ENCODE data around the gene GDNF.

DNA sequence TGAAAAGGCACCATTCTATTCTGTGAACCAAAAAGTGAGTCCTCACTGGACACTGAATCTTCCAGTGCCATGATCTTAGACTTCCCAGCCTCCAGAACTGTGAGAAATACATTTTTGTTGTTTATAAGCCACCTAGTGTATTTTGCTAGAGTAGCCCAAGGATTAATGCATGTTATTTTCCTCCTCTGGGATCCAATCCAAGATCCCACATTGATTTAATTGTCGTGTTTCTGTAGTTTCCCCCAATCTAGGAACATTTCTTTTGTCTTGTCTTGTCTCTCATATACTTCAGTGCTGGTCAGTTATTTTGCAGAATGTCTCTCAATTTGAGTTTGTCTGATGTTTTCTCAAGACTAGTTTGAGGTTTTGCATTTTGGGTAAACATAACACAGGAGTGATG is 36.4 kb downstream of the GDNF start:
- TF ChIP-seq, protein P1, sequence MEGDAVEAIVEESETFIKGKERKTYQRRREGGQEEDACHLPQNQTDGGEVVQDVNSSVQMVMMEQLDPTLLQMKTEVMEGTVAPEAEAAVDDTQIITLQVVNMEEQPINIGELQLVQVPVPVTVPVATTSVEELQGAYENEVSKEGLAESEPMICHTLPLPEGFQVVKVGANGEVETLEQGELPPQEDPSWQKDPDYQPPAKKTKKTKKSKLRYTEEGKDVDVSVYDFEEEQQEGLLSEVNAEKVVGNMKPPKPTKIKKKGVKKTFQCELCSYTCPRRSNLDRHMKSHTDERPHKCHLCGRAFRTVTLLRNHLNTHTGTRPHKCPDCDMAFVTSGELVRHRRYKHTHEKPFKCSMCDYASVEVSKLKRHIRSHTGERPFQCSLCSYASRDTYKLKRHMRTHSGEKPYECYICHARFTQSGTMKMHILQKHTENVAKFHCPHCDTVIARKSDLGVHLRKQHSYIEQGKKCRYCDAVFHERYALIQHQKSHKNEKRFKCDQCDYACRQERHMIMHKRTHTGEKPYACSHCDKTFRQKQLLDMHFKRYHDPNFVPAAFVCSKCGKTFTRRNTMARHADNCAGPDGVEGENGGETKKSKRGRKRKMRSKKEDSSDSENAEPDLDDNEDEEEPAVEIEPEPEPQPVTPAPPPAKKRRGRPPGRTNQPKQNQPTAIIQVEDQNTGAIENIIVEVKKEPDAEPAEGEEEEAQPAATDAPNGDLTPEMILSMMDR (IDR thresholded peaks at IDR 0.05; ENCODE audit: insufficient read depth, low read length) = no peak
- TF ChIP-seq POLR2AphosphoS5 (IDR thresholded peaks at IDR 0.05; ENCODE audit: low read depth) = no peak
- TF ChIP-seq, protein P2, sequence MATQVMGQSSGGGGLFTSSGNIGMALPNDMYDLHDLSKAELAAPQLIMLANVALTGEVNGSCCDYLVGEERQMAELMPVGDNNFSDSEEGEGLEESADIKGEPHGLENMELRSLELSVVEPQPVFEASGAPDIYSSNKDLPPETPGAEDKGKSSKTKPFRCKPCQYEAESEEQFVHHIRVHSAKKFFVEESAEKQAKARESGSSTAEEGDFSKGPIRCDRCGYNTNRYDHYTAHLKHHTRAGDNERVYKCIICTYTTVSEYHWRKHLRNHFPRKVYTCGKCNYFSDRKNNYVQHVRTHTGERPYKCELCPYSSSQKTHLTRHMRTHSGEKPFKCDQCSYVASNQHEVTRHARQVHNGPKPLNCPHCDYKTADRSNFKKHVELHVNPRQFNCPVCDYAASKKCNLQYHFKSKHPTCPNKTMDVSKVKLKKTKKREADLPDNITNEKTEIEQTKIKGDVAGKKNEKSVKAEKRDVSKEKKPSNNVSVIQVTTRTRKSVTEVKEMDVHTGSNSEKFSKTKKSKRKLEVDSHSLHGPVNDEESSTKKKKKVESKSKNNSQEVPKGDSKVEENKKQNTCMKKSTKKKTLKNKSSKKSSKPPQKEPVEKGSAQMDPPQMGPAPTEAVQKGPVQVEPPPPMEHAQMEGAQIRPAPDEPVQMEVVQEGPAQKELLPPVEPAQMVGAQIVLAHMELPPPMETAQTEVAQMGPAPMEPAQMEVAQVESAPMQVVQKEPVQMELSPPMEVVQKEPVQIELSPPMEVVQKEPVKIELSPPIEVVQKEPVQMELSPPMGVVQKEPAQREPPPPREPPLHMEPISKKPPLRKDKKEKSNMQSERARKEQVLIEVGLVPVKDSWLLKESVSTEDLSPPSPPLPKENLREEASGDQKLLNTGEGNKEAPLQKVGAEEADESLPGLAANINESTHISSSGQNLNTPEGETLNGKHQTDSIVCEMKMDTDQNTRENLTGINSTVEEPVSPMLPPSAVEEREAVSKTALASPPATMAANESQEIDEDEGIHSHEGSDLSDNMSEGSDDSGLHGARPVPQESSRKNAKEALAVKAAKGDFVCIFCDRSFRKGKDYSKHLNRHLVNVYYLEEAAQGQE (IDR thresholded peaks at IDR 0.05; ENCODE audit: insufficient replicate concordance, low read depth) = no peak

All from HL-60 (cell line).